CD4-positive, alpha-beta T cell treated with Interleukin-4 for 1 hour (primary cell): ENCODE data around the gene SNX13.
"Not testable (repeated sequence)": the region's sequence is repeated elsewhere in the genome, so short reads cannot be mapped to it uniquely, and the experiment has no call there.

Source experiments
- DNase-seq, 2 donors: peaks; one replicate each; pipeline ENCODE4 v3.0.0-alpha.2; 2020 to 2022

SNX13 gene

DNA sequence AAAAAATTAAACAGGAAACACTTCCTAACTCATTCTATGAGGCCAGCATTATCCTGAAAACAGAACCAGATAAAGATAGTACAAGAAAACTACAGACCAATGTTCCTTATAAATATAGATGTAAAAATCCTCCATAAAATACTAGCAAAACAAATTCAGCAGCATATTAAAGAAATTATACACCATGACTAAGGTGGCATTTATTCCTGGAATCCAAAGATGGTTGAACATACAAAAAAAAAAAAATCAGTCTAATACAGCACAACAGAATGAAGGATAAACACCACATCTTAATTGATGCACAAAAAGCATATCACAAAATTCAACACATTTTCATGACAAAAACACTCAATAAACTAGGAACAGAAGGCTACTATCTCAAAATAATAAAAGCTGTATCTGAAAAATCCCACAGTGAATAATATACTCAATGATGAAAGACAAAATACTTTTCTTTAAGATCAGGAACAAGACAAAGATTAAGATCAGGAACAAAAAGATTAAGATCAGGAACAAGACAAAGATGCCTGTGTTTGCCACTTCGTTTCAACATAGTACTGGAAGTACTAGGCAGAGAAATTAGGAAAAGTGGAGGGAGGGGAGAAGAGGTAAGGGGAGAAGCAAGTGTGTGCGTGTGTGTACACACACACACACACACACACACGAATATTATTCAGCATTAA is 95.6 kb downstream of the SNX13 start:
- DNase-seq = no peak

- no peak for DNase-seq
Measured at GRCh38 chr7:17844022-17844421, 96.3 kb downstream of the SNX13 start.

DNA sequence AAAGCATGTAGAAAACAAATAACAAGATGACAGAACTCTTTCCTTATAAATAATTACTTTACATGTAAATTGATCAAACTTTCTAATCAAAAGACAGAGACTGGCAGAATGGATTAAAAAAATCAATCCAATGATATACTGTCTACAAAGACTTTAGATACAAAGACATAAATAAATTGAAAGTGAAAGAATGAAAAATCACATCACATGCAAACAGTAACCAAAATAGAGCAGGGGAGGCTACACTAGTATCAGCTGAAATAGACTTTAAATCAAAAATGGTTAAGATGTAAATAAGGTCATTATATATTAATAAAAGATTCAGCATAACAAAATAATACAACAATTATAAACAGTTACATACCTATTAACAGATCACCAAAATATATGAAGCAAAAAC is 97.3 kb downstream of the SNX13 start:
- no peak for DNase-seq

DNA sequence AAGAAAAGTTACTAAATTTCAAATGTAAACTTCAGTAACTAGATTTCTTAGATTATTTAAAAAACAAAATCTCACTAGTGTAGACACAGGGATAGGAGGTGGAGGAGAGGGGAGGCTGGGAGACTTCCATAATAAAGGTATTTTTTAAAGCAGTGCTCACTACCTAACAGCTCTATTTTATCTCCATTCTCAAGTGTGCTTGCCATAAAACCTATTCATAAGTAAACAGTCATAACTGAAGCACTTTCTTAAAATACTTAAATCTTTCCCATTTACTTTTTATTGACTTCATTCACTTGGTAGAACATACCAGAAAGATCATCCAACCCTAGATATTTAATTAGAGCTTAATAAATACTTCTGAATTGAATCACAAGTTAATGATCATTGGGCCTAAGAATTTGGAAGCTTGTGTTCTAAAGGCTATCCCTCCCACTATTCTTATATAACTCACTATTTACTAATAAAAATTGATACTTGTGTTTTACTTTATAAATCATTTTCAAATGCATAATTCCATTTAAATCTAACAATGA is 107.4 kb downstream of the SNX13 start:
- DNase-seq = no peak

DNA sequence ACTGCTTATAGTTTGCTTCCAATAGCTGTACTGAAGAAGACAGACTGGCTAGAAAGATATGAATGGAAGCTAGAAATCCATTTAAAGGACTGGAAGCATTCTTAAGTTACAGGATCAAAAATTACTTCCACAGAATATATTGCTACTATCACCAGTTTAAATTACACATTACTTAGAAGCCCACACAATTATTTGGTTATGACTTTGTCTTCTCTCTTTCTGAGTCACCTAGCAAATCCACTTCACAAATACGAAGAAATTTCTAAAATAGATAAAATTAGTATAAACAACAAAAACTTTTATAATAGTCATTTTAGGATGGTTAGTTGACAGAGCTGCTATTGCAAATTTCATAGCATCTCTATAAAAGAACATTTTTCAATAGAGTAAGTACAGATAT is 108.1 kb downstream of the SNX13 start:
- DNase-seq = no peak

DNA sequence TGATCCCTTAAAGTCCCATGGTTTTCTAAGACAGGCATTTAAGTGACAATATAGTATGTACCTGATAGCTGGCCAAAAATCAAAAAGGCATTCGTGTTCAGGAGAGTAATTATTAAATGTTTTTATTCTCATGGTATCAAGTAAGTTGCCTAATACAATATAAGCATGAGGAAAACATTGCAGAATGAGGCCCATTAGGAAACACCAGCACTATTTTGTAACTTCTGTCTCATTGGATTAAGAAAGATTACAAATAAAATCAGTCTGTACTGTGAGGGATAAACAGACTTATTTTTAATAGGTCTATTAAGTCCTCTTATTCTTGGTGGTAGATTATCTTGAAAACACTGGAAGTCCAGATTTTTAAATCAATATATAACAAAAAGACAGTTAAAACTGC is 110.1 kb downstream of the SNX13 start:
- DNase-seq = no peak

DNA sequence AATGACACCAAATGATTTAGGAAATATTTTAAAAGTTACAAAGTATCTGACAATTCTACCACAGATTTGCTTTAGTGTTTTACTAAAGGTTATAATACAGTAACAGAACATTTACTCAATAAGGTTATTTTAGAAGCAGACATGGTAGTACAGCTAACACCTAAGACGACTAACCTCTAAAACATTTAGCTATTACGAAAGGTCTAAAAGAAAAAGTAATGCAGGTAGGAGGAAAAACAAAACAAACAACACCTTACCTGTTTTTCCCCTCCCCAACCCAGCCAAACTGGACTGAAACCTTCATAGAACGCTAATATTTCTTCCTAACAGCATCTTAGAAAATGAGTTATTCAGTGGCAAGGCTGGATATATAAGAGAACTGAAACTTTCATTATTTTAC is 111.3 kb downstream of the SNX13 start:
- DNase-seq = no peak

DNA sequence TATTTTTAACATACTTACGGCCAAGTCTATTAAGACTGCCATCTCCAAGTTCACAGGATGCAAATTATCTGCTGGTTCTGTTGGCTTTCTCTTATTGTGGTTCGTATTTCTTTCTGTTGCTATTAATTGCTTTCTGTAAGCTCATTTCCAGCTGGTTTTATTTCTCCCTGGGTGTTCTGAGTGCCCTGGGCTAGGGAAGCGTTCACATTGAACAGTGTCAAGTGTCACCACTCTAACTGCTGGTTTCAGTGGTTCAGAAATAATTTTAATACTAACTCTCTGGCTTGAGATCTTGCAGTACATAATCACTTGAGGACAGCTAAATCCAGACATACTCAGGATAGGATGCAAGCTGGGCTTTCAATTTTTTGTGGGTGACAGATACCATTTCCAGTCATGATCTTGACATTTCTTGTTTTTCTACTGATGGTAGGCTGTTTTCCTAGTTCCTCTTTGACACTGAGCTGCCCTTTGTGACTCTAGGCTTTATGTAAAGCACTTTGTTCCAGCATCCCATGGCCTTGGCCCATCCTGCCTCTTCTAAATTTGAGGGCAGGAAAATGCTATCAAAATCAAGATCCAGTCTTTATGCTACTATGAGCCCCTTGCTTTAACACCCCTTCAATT is 117.6 kb downstream of the SNX13 start:
- DNase-seq = no peak

- no peak for DNase-seq
Measured at GRCh38 chr7:17816903-17817302, 123.4 kb downstream of the SNX13 start.

DNA sequence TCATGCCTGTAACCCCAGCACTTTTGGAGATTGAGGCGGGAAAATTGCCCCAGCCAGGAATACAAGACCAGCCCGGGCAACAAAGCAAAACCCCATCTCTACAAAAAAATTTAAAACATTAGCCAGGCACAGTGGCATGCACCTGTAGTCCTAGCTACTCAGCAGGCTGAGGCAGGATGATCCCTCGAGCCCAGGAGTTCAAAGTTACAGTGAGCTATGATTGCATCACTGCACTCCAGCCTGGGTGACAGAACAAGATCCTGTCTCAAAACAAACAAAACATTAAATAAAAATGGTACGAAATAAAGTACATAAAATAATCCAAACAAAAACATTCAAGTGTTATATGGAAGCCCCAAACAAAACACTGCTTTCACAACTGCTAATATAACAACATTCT is 125.0 kb downstream of the SNX13 start:
- DNase-seq = no peak

GRCh38 chr7:17814058-17814457 is 126.2 kb downstream of the SNX13 start:
- DNase-seq = no peak

DNA sequence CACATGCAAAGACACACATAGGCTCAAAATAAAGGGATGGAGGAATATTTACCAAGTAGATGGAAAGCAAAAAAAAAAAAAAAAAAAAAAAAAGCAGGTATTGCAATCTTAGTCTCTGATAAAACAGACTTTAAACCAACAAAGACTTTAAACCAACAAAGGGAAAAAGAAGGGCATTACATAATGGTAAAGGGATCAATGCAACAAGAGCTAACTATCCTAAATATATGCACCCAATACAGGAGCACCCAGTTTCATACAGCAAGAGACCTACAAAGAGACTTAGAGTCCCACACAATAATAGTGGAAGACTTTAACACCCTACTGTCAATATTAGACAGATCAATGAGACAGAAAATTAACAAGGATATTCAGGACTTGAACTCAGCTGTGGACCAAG is 131.1 kb downstream of the SNX13 start:
- not testable (repeated sequence) for DNase-seq

DNA sequence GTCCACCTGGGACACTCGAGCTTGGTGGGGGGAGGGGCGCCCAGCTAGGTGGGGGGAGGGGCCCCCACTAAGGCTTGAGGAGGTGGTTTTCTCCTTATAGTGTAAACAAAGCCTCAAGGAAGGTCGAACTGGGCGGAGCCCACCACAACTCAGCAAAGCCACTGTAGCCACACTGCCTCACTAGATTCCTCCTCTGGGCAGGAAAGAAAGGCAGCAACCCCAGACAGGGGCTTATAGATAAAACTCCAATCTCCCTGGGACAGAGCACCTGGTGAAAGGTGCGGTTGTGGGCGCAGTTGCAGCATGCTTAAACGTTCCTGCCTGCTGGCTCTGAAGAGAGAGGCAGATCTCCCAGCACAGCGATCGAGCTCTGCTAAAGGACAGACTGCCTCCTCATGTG is 133.1 kb downstream of the SNX13 start:
- no peak for DNase-seq

GRCh38 chr7:17806631-17807030 is 133.7 kb downstream of the SNX13 start:
- DNase-seq = no peak

GRCh38 chr7:17802056-17802455 is 138.2 kb downstream of the SNX13 start:
- no peak for DNase-seq

GRCh38 chr7:17792075-17792936 is 148.0 kb downstream of the SNX13 start:
- no peak for DNase-seq

- DNase-seq = no peak
Measured at GRCh38 chr7:17787257-17787656, 153.0 kb downstream of the SNX13 start.

GRCh38 chr7:17786314-17786852 is 153.9 kb downstream of the SNX13 start:
- no peak for DNase-seq

- DNase-seq = no peak
Measured at GRCh38 chr7:17782216-17782549, 158.1 kb downstream of the SNX13 start.

DNA sequence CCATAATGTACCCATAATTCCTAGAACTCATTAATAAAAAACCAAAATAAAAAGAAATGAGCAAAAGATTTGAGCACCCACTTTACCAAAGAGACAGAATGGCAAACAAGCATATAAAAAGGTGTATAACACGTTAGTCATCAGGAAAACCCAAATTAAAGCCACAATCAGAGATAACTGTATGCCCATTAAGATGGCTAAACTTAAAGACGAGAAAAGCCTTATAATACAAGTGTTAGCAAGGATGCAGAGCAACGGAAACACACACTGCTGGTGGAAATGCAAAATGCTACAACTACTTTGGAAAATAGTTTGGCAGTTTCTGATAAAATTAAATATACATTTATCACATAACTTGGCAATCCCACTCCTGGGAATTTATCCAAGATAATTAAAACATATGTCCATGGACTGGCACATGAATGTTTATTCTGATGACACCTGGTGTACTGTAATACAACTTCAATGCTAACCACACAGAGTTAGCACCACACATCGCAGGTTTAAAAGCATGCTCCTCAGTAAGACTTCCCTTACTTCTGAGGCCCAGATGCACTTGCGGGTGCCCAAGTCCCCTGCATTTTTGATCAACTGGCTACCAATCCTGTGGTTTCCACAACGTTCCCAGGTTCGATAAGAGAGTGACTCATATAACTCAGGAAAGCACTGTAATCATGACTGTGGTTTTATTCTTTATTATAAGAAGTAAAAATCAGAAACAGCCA is 158.6 kb downstream of the SNX13 start:
- DNase-seq = no peak

DNA sequence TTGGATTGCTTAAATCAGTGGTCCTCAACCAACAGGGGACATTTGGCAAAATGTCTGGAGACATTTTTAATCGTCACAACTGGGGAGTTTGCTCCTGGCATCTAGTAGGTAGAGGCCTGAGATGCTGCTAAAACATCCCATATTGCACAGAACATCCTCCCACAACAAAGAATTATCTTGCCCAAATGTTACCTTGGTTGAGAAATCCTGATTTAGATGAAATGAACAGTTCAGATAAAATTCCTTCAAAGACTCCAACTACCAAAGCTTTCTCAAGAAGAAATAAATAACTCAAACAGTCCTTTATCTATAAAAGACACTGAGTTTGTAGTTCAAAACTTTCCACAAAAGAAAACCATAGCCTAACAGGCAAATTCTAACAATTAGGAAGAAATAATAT is 160.9 kb downstream of the SNX13 start:
- DNase-seq = no peak

DNA sequence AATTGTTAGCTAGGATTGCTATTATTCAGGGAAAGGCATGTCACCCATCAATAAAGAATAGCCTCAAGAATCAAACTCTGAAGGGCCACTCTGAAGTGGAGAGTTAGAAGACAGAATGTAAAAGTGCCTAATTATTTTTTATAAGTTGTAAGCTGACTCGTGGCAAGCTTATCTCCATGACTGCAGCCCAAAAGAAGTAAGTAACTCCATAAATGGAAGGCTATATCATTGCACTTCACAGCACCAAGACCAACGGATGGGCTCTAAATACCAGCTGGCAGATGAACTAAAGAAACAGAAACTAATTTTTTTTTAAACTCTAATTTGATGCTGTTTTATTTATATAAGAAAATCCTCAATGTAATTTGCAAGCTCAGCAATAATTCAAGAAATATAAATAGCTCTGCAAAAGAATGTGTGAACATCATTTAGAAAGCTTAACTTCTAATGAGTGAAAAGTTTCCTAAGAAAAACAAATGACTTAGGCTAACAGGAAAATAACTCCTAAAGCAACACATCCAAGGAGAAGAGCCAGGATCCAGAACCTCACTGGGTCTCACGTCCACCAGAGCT is 165.5 kb downstream of the SNX13 start:
- no peak for DNase-seq

- no peak for DNase-seq
Measured at GRCh38 chr7:17774248-17774647, 166.0 kb downstream of the SNX13 start.
